GM20000 (cell line): ENCODE data around the gene TBX3.

Source experiments
- DNase-seq: peaks from one replicate; pipeline ENCODE4 v3.0.0; 2012; ENCODE audit warnings: low spot score
- TF ChIP-seq, protein P1 (sequence below): IDR thresholded peaks from 2 replicates; pipeline ENCODE4 v1.5.1; 2012; ENCODE audit warnings: mild to moderate bottlenecking, control low read depth; ENCODE audit errors: extremely low read depth, missing control alignments

The TBX3 gene

GRCh38 chr12:114701104-114701414 is 17.1 kb upstream of the TBX3 start:
- TF ChIP-seq, protein P1, sequence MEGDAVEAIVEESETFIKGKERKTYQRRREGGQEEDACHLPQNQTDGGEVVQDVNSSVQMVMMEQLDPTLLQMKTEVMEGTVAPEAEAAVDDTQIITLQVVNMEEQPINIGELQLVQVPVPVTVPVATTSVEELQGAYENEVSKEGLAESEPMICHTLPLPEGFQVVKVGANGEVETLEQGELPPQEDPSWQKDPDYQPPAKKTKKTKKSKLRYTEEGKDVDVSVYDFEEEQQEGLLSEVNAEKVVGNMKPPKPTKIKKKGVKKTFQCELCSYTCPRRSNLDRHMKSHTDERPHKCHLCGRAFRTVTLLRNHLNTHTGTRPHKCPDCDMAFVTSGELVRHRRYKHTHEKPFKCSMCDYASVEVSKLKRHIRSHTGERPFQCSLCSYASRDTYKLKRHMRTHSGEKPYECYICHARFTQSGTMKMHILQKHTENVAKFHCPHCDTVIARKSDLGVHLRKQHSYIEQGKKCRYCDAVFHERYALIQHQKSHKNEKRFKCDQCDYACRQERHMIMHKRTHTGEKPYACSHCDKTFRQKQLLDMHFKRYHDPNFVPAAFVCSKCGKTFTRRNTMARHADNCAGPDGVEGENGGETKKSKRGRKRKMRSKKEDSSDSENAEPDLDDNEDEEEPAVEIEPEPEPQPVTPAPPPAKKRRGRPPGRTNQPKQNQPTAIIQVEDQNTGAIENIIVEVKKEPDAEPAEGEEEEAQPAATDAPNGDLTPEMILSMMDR = no peak
- no peak for DNase-seq

GRCh38 chr12:114700392-114701103 is 16.6 kb upstream of the TBX3 start:
- TF ChIP-seq, protein P1 = no peak
- DNase-seq = no peak

DNA sequence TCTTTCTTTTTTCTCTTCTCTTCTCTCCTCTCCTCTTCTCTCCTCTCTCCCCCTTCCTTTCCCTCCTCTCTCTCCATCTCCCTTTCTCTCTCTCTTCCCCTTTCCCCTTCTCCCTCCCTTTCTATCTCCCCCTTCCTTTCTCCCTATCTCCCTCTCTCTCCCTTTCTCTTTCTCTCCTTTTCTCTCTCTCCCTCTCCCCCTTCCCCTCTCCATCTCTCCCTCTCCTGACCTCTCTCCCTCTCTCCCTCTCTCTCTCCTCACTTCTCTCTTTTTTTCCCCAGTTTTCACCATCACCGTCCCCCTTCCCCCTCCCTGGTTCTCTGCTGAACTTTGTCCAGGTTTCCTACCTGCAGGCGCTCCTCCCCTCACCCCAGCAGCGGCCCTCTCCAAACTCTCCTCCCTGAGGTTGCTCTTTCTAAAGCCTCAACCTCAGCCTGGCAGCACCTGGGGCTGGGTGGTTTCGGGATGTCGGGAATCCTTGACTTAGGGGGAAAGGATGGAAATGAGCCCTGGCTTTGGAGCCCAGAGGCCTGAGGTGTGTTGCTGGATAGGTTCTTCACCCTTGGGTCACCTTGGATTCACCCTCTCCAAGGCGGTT is 14.7 kb upstream of the TBX3 start:
- DNase-seq = no peak
- TF ChIP-seq, protein P1 = no peak

DNA sequence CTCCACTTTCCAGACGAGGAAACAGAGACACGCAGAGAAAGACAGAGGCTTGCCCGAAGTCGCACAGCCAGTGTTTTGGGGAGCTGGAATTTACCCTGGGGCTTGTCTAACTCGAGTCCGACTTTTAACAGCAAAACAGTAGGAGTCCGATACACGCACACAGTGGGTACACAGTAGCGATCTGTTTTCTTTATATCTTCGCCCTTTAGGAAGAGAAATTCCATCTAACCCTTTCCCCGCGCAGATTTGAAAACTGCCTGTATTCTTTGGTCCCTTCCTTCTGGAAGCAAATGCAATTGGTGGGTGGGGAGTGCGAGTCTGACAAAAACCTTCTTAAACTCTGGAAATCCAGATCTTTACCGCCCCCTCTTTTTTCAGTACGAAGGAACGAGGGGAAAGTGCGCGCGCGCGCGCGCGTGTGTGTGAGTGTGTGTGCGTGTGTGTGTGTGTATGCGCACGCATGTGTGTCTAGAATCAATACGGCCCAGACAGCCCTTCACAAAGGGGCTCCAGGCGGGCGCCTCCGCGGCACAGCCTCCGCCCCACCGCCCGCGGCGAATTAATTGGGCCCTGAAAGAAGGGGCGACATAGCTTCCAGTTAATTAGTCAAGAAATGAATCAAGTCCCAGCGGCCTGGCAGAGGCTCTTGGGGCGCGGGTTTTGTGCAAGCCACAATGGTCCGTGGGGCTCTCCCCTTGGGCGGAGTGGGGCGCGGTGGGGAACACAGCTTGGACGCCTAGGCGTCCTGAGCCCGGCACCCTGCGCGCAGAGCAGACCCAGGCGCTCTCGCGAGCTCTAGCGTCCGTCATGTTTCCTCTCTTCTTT is 14.0 kb upstream of the TBX3 start:
- DNase-seq = no peak
- TF ChIP-seq, protein P1 = no peak

- no peak for DNase-seq
These were observed 13.3 kb upstream of the TBX3 start for GRCh38 chr12:114697243-114697716.

GRCh38 chr12:114696443-114697242 is 12.7 kb upstream of the TBX3 start:
- no peak for DNase-seq
- TF ChIP-seq, protein P1 = no peak

More at GRCh38 chr12:114697243-114697716, 13.3 kb upstream of the TBX3 start:
- TF ChIP-seq, protein P1 = no peak

DNA sequence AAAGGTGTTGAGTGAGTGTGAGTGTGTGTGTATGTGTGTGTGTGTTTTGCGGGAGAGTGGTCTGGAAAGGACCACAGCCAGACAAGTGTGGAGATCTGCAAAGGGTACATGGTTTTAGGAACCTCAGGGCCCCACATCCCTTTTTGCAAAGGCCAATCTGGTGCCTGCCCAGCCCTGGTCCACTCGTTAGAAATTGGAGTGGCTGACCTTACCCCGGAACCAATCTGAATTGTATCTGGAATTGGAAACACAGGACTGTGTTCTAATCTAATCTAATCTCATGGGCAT is 11.3 kb upstream of the TBX3 start:
- DNase-seq = no peak
- TF ChIP-seq, protein P1 = no peak
